KMS-11 (cell line): ENCODE data around the gene NTN5.

Source experiments
- H2AFZ ChIP-seq: fragments of 200-600 bp; sonication (generic); 2 replicates; pipeline ENCODE4 v1.6.1; 2016; ENCODE audit warnings: antibody characterized with exemption, mixed run types, low read depth
- H3K27ac ChIP-seq: fragments of 200-600 bp; sonication (generic); 2 replicates; pipeline ENCODE4 v1.6.1; 2016; ENCODE audit warnings: mild to moderate bottlenecking, mixed run types
- H3K27me3 ChIP-seq: fragments of 200-600 bp; sonication (generic); 2 replicates; pipeline ENCODE4 v1.6.1; 2017; ENCODE audit warnings: mild to moderate bottlenecking, low read depth, mixed run types, moderate library complexity; ENCODE audit not compliant: insufficient read depth
- H3K36me3 ChIP-seq: fragments of 200-600 bp; sonication (generic); 2 replicates; pipeline ENCODE4 v1.6.1; 2017; ENCODE audit warnings: mild to moderate bottlenecking, mixed run types; ENCODE audit not compliant: insufficient read depth
- H3K4me1 ChIP-seq: fragments of 200-600 bp; sonication (generic); 2 replicates; pipeline ENCODE4 v1.6.1; 2016; ENCODE audit warnings: mild to moderate bottlenecking, low read depth, mixed run types; ENCODE audit not compliant: poor library complexity, severe bottlenecking
- H3K4me2 ChIP-seq: fragments of 200-600 bp; sonication (generic); 2 replicates; pipeline ENCODE4 v1.7.0; 2016; ENCODE audit warnings: mild to moderate bottlenecking, mixed run types
- H3K4me3 ChIP-seq: fragments of 200-600 bp; sonication (generic); IDR thresholded peaks from 2 replicates; pipeline ENCODE4 v1.6.1; 2017; ENCODE audit warnings: low read depth, low read length, mixed read lengths; ENCODE audit not compliant: insufficient read depth
- H3K79me2 ChIP-seq: fragments of 200-600 bp; sonication (generic); 2 replicates; pipeline ENCODE4 v1.6.1; 2016; ENCODE audit warnings: low read depth, mixed run types; ENCODE audit not compliant: insufficient read depth
- H3K9ac ChIP-seq: fragments of 200-600 bp; sonication (generic); 2 replicates; pipeline ENCODE4 v1.6.1; 2016; ENCODE audit warnings: mild to moderate bottlenecking, mixed run types
- H4K20me1 ChIP-seq: fragments of 200-600 bp; sonication (generic); 2 replicates; pipeline ENCODE4 v1.6.1; 2016; ENCODE audit warnings: mild to moderate bottlenecking, mixed run types; ENCODE audit not compliant: insufficient read depth
- TF ChIP-seq, protein P1 (sequence below): fragments of 200-600 bp; sonication (generic); conservative IDR thresholded peaks from 2 replicates; pipeline ENCODE4 v1.6.1; 2017; ENCODE audit warnings: low read depth, mild to moderate bottlenecking, antibody characterized with exemption, low read length, moderate library complexity, mixed read lengths

Gene NTN5

DNA sequence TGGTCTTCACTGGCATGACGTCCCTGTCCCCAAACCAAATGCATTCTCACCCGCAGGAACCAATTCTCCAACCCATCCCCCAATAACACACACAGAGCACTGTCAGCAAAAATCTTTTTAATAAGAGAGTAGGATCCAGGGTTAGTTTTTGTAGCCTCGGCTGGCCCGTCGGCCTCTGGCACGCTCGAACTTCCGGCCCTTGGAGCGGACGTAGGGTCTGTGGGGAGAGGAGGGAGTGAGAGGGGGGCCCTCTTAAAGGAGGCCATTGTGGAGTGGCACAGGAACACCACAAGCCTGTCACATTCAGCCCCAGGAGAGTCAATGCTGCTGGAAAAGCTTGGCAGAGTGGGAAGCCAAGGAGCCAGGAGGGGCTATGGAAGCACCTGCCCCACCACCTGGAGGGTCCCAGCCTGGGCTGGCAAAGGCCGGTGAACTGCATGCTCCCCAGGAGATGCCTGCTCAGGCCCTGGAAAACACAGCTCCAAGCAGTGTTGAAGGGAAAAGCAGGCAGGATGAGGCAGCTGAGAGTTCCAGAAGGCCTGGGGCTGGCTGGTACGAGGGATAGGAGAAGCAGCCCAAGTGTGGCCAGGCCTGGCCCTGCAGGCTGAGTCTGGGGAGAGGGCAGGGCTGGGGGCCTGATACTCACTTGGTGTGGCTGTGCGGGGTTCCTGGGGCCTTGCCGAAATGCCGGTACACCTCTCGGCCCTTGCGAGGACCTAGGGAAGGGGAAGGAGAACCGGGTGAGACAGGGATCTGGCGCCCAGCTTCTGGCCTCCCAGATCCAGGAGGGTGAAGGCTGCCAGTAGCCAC is 57.4 kb downstream of the NTN5 start:
- no peak overlapping the region for H3K9ac ChIP-seq
- TF ChIP-seq, protein P1, sequence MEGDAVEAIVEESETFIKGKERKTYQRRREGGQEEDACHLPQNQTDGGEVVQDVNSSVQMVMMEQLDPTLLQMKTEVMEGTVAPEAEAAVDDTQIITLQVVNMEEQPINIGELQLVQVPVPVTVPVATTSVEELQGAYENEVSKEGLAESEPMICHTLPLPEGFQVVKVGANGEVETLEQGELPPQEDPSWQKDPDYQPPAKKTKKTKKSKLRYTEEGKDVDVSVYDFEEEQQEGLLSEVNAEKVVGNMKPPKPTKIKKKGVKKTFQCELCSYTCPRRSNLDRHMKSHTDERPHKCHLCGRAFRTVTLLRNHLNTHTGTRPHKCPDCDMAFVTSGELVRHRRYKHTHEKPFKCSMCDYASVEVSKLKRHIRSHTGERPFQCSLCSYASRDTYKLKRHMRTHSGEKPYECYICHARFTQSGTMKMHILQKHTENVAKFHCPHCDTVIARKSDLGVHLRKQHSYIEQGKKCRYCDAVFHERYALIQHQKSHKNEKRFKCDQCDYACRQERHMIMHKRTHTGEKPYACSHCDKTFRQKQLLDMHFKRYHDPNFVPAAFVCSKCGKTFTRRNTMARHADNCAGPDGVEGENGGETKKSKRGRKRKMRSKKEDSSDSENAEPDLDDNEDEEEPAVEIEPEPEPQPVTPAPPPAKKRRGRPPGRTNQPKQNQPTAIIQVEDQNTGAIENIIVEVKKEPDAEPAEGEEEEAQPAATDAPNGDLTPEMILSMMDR: no peak
- no peak overlapping the region for H3K4me2 ChIP-seq
- peaks cover 17% of the 10 kb centered on the region for H3K4me1 ChIP-seq
- H4K20me1 ChIP-seq: peaks cover 26% of the 10 kb centered on the region
- H3K36me3 ChIP-seq: peaks cover 10% of the 10 kb centered on the region; the same call in 1 of the 2 replicates
- H3K4me3 ChIP-seq: no peak overlapping the region
- no peak overlapping the region for H2AFZ ChIP-seq
- no peaks in the 10 kb centered on the region for H3K27me3 ChIP-seq
- H3K79me2 ChIP-seq: peaks cover 35% of the 10 kb centered on the region
- no peak overlapping the region for H3K27ac ChIP-seq

DNA sequence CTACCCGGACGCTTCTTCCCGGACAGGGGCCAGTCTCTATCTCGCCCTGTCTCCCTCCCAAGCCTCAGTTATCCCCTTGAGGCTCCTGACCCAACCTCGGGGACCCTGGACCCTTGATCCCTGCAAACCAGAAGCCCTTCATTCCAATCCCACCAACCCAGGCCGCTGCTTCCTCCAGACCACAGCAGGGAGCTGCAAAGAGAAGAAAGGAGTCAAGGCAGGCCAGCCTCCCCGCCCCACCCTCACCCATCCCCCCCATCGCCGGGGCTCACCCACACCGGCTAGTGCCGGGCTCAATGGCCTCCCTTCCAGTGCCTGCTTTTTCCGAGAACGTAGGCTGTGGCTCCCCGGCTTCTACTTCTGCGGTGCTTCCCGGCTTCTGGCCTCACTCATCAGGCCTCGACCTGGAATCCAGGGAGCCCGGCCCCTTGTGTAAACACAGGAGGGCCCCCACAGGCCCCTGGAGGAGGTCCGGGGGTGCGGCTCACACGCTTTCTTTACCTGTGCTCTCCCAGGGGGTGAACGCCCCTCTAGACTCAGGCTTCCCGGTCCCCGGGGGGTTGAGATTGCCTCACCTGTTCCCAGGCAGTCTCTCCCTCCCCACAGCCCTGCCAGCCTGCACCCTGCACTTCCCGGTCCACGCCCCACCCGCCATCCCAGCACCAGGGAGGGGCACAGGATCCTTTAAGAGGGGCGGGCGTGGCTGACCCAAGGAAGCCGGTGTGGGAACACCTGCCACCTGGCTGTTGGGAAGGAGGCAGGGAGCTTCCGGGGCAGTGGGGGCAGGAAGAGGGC is 58.2 kb downstream of the NTN5 start, which contains the start of gene FAM83E:
Gene FAM83E (minus strand): TSS at position 641 of the 795 bp plus-strand sequence. CDS start 1,704 bp downstream, outside the sequence.
- no peak within 1 kb of the TSS for H3K9ac ChIP-seq
- peaks cover 26% of the 10 kb centered on the region for H4K20me1 ChIP-seq
- TF ChIP-seq, protein P1: no peak
- H3K79me2 ChIP-seq: peaks cover 28% of the 10 kb centered on the region
- no peaks in the 10 kb centered on the region for H3K27me3 ChIP-seq
- H3K4me1 ChIP-seq: peaks cover 11% of the 10 kb centered on the region
- no peak within 1 kb of the TSS for H3K4me3 ChIP-seq
- no peak within 1 kb of the TSS for H3K27ac ChIP-seq
- no peak within 1 kb of the TSS for H2AFZ ChIP-seq
- H3K4me2 ChIP-seq: no peak within 1 kb of the TSS
- H3K36me3 ChIP-seq: peaks cover 10% of the 10 kb centered on the region; the same call in 1 of the 2 replicates

DNA sequence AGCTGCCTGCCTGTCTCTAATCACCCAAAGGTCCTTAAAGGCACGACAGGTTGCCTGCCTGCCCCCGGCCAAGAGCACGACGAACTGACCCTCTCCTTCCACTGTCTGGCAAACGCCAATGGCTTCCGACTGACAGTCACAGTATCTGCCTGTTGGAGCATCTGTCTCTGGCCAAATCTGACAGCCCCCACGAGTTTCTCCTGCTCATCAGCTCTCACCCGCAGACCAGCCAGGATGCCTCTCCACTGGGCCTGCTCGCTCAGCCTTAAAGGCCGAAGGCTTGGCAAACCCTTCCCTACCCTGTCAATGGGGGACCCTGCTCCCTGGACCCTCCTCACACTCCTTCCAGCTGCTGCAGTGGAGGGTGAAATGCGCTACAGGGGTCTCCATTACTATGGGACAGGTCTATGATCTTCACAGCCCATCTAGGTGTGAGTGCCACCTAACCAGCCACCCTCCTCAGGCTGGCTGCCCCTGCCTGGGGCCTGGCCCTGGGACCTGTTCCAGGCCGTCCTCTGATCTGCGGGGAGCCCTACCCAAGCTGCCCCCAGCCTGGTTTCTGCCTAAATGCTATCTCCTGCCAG is 58.9 kb downstream of the NTN5 start:
- TF ChIP-seq, protein P1: no peak
- H3K27me3 ChIP-seq: no peaks in the 10 kb centered on the region
- peaks cover 26% of the 10 kb centered on the region for H4K20me1 ChIP-seq
- H3K36me3 ChIP-seq: peaks cover 10% of the 10 kb centered on the region; the same call in 1 of the 2 replicates
- H3K79me2 ChIP-seq: peaks cover 26% of the 10 kb centered on the region
- peaks cover 11% of the 10 kb centered on the region for H3K4me1 ChIP-seq
- H3K27ac ChIP-seq: no peak overlapping the region
- no peak overlapping the region for H3K4me2 ChIP-seq
- H3K9ac ChIP-seq: no peak overlapping the region
- no peak overlapping the region for H3K4me3 ChIP-seq
- no peak overlapping the region for H2AFZ ChIP-seq

DNA sequence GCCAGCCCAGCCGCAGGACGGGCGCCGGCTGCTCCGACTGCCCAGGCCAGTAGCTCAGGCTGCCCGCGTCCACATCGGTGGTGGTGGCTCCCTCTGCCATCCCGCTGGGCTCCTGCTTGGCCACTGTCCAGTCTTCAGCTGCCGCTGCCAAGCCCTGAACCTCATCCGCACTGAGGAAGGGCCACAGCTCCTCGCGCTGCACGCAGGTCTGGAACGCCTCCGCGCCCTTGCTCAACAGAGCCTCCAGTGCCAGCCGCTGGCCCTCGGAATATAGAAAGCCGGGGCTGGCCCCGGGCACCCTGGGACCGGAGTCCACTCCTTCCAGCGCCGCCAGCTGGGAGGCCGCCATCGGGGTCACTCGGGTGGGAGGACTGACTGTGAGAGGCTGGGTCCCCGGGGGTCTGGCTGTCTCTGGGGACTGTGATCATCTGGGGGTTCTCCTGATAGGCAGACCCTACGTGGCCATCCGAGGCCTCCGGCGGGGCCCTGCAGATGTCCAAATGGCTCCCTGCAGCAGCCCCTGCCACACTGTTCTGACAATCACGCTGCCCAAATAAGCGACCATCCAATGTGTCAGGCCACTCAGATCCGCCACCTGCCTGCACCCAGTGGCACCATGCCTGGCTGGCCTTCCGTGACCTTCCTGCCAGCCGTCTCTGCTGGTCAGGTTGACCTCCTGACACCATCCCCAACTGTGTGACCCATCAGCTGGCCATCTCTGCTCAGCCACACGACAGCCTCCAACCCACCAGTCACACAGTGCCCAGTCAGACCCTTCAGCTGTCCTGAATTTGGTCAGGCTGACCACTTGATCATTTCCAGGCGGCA is 59.6 kb downstream of the NTN5 start:
- peaks cover 10% of the 10 kb centered on the region; the same call in 1 of the 2 replicates for H3K36me3 ChIP-seq

More for the DNA sequence above, 59.6 kb downstream of the NTN5 start:
- H2AFZ ChIP-seq: no peak overlapping the region
- H3K9ac ChIP-seq: no peak overlapping the region
- peaks cover 19% of the 10 kb centered on the region for H3K79me2 ChIP-seq
- no peak overlapping the region for H3K4me2 ChIP-seq
- H4K20me1 ChIP-seq: peaks cover 26% of the 10 kb centered on the region
- H3K27me3 ChIP-seq: no peaks in the 10 kb centered on the region
- no peak overlapping the region for H3K27ac ChIP-seq
- TF ChIP-seq, protein P1: no peak
- peaks cover 15% of the 10 kb centered on the region for H3K4me1 ChIP-seq
- H3K4me3 ChIP-seq: no peak overlapping the region
